T-helper 2 cell treated with Interferon-gamma antibody and Interleukin-4, amounts not matched to agents 5 μg/mL and 100 μg/mL, for 36 hours (primary cell): ENCODE data around the gene MAPRE3.

Source experiments
- DNase-seq: peaks from one replicate; pipeline ENCODE4 v3.0.0; 2021; ENCODE audit warnings: low spot score
- H3K27ac Mint-ChIP-seq: one replicate; pipeline ENCODE4 v1.8.0; 2021; ENCODE audit warnings: mild to moderate bottlenecking, mixed read lengths
- H3K27me3 Mint-ChIP-seq: one replicate; pipeline ENCODE4 v1.8.0; 2021; ENCODE audit warnings: low read depth, mixed read lengths
- H3K36me3 Mint-ChIP-seq: one replicate; pipeline ENCODE4 v1.8.0; 2021; ENCODE audit warnings: low read depth, mixed read lengths
- H3K4me1 Mint-ChIP-seq: one replicate; pipeline ENCODE4 v1.8.0; 2021; ENCODE audit warnings: low read depth, mixed read lengths
- H3K4me3 Mint-ChIP-seq: one replicate; pipeline ENCODE4 v1.8.0; 2022; ENCODE audit warnings: mild to moderate bottlenecking, moderate library complexity, mixed read lengths
- H3K9me3 Mint-ChIP-seq: one replicate; pipeline ENCODE4 v1.8.0; 2021; ENCODE audit warnings: mixed read lengths

The MAPRE3 gene

DNA sequence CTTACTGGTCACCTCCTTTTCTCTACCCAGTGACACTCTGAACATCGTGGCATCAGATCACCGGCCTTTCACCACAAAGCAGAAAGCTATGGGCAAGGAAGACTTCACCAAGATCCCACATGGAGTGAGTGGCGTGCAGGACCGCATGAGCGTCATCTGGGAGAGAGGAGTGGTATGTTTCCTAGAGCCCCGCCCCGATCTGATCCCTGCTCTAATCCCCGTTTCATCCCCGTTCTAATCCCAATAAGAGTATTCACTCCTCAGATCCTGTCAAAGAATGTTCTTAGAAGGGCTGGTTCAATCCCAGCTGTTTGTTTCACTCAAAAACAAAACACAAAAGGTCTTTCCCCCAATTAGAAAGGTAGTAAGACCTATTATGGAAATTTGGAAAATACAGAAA lies 30.4 kb upstream of the MAPRE3 start:
- peaks cover 2% of the 10 kb centered on the region for H3K4me1 Mint-ChIP-seq
- no peak for DNase-seq

GRCh38 chr2:26941486-26941885 lies 29.0 kb upstream of the MAPRE3 start:
- Mint-ChIP-seq H3K4me3 (no peak overlapping the region), H3K4me1 (peaks cover 2% of the 10 kb centered on the region), H3K9me3 (no peaks in the 10 kb centered on the region), H3K36me3 (no peaks in the 10 kb centered on the region), H3K27me3 (peaks cover 5% of the 10 kb centered on the region), H3K27ac (no peak overlapping the region)
- DNase-seq: no peak

More for the DNA sequence above, 30.4 kb upstream of the MAPRE3 start:
- no peak overlapping the region for H3K4me3 Mint-ChIP-seq
- no peaks in the 10 kb centered on the region for H3K9me3 Mint-ChIP-seq
- no peak overlapping the region for H3K27ac Mint-ChIP-seq
- peaks cover 5% of the 10 kb centered on the region for H3K27me3 Mint-ChIP-seq
- H3K36me3 Mint-ChIP-seq: no peaks in the 10 kb centered on the region

GRCh38 chr2:26942543-26943295 lies 27.7 kb upstream of the MAPRE3 start:
- H3K27ac Mint-ChIP-seq: no peak overlapping the region
- no peaks in the 10 kb centered on the region for H3K9me3 Mint-ChIP-seq
- DNase-seq: peak; percentile 36
- no peak overlapping the region for H3K4me3 Mint-ChIP-seq
- no peaks in the 10 kb centered on the region for H3K36me3 Mint-ChIP-seq
- peaks cover 5% of the 10 kb centered on the region for H3K27me3 Mint-ChIP-seq
- H3K4me1 Mint-ChIP-seq: peaks cover 2% of the 10 kb centered on the region

GRCh38 chr2:26945991-26946750 lies 24.3 kb upstream of the MAPRE3 start:
- Mint-ChIP-seq H3K36me3 (no peaks in the 10 kb centered on the region), H3K27ac (no peak overlapping the region), H3K4me3 (no peak overlapping the region)

DNA sequence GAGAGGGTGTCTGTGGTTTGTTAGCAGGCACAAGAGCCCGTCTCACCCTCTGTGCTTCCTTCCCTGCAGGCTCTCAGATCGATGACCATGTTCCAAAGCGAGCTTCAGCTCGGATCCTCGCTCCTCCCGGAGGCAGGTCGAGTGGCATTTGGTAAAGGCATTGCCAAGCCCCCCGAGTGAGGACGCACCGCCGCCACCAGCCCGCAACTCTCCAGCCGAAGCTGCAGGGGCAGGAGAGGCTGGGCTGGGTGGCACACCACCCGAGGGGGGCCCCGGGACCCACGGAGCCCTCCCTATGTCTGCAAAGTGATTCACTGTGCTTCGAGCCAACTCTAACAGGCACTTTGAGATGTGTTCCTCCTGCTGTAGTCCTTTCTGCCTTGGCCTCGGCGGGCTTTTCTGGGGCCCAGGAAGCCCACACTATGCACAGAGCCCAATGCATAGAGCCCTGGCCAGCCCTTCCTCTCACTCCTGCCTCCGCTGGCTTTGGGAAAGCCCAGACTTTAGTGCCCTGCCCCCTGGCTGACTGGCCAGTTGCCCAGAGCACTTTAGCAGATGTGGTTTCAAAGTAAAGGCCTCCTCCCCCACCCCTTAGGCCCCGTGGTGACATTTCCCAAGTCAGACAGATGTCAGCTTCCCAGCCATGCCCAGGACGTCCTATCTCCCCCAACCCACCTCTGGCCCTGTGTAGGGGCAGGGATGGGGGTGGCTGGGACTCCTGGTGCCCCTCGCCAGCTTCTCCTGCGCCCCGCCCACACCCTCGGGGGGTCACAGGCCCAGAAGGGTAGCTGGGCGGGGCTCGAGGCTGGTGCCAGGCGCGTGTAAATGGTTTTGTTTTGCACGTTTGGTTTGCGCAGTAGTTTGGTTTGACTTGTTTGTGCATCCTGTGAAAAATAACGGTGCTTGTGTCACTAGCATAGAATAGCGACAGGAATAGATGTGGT lies 23.3 kb upstream of the MAPRE3 start:
- peaks cover 2% of the 10 kb centered on the region for H3K4me1 Mint-ChIP-seq
- no peak overlapping the region for H3K27ac Mint-ChIP-seq
- H3K27me3 Mint-ChIP-seq: peaks cover 5% of the 10 kb centered on the region

More at GRCh38 chr2:26945991-26946750, 24.3 kb upstream of the MAPRE3 start:
- Mint-ChIP-seq H3K4me1 (peaks cover 2% of the 10 kb centered on the region), H3K27me3 (peaks cover 5% of the 10 kb centered on the region), H3K9me3 (no peaks in the 10 kb centered on the region)
- DNase-seq: no peak

DNA sequence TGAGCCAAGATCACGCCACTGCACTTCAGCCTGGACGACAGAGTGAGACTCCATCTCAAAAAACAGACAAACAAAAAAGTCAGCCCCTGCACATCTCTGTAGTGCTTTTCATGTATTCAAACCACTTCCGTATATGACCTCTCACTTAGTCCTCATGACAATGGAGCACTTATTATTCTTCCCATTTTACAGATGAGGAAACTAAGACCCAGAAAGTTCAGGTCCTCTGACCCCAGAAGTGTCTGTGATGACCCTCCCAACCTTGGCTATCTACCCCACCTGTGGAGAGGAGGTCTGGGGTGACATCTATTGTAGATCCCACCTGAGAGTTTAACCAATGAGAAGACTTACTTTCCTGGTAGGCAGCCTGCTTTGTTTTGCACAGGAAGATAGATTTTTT lies 21.6 kb upstream of the MAPRE3 start:
- no peaks in the 10 kb centered on the region for H3K36me3 Mint-ChIP-seq
- H3K4me3 Mint-ChIP-seq: no peak overlapping the region
- H3K9me3 Mint-ChIP-seq: no peaks in the 10 kb centered on the region
- H3K4me1 Mint-ChIP-seq: no peaks in the 10 kb centered on the region
- no peak for DNase-seq
- no peak overlapping the region for H3K27ac Mint-ChIP-seq
- no peaks in the 10 kb centered on the region for H3K27me3 Mint-ChIP-seq

More for the DNA sequence above, 23.3 kb upstream of the MAPRE3 start:
- no peak overlapping the region for H3K4me3 Mint-ChIP-seq
- H3K9me3 Mint-ChIP-seq: no peaks in the 10 kb centered on the region
- DNase-seq: no peak
- no peaks in the 10 kb centered on the region for H3K36me3 Mint-ChIP-seq

DNA sequence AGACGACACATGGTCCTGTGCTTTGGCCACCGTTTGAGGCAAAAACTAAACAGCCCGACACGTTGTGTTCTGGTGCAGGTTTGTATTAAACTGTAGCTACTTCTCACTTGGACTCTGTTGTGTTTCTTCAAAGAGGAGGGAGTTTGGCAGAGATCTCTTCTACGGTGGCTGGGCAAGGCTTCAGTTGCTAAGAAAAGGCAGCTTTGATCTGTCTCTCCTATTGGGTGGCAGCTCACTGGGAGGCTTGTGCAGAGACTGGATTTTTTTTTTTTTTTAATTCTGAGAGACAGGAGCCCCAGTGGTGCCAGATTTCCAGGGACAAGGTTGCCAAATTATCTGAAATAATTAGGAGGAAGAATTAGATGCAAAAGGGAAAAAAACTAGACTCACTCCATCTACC lies 20.2 kb upstream of the MAPRE3 start:
- H3K4me1 Mint-ChIP-seq: no peaks in the 10 kb centered on the region
- H3K27ac Mint-ChIP-seq: no peak overlapping the region

DNA sequence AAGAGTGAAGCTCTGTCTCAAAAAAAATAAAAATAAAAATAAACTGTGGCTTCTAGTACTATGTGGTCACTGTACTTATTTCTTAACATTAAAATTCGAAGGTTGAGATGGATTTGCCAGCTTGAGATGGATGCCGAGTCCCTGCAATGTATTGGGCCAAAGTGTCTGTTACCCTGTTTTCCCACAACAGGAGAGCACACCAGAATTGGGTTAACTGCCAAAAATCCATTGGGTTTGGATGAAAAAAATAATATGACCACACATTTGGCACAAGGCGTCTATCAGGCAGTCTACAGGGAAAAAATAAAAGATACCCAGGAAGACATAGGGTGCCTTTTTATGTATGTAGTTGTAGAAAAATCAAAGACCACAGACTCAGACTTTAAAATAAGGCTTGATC lies 19.2 kb upstream of the MAPRE3 start:
- Mint-ChIP-seq H3K4me3 (no peak overlapping the region), H3K9me3 (no peaks in the 10 kb centered on the region), H3K36me3 (no peaks in the 10 kb centered on the region), H3K27ac (no peak overlapping the region), H3K4me1 (no peaks in the 10 kb centered on the region), H3K27me3 (peaks cover 12% of the 10 kb centered on the region)
- DNase-seq: no peak

More for the DNA sequence above, 20.2 kb upstream of the MAPRE3 start:
- Mint-ChIP-seq H3K27me3 (peaks cover 10% of the 10 kb centered on the region), H3K4me3 (no peak overlapping the region), H3K36me3 (no peaks in the 10 kb centered on the region), H3K9me3 (no peaks in the 10 kb centered on the region)
- no peak for DNase-seq

GRCh38 chr2:26952374-26952773 lies 18.1 kb upstream of the MAPRE3 start:
- Mint-ChIP-seq H3K4me3 (no peak overlapping the region), H3K4me1 (no peaks in the 10 kb centered on the region), H3K27me3 (peaks cover 16% of the 10 kb centered on the region), H3K27ac (no peak overlapping the region), H3K36me3 (no peaks in the 10 kb centered on the region), H3K9me3 (no peaks in the 10 kb centered on the region)
- no peak for DNase-seq

DNA sequence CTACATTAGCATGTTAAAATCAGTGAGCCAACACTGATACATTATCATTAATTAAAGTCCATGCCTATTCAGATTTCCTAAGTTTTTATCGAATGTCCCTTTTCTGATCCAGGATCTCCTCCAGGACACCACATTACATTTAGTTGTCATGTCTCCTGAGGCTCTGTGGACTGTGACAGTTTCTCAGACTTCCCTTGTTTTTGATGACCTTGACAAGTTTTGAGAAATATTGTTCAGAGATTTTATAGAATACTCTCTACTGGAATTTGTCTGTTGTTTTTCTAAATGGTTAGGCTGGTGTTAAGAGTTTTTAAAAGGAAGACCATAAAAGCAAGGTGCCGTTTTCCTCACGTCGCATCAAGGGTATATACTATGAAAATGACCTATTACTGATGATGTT lies 16.3 kb upstream of the MAPRE3 start:
- Mint-ChIP-seq H3K27me3 (peaks cover 24% of the 10 kb centered on the region), H3K27ac (no peak overlapping the region), H3K4me3 (no peak overlapping the region), H3K4me1 (no peaks in the 10 kb centered on the region), H3K36me3 (no peaks in the 10 kb centered on the region), H3K9me3 (no peaks in the 10 kb centered on the region)
- DNase-seq: no peak

GRCh38 chr2:26957041-26957440 lies 13.4 kb upstream of the MAPRE3 start:
- H3K27ac Mint-ChIP-seq: no peak overlapping the region
- no peak overlapping the region for H3K4me3 Mint-ChIP-seq
- no peaks in the 10 kb centered on the region for H3K9me3 Mint-ChIP-seq
- peaks cover 35% of the 10 kb centered on the region for H3K27me3 Mint-ChIP-seq
- H3K36me3 Mint-ChIP-seq: no peaks in the 10 kb centered on the region
- DNase-seq: no peak
- no peaks in the 10 kb centered on the region for H3K4me1 Mint-ChIP-seq

GRCh38 chr2:26957534-26957933 lies 12.9 kb upstream of the MAPRE3 start:
- Mint-ChIP-seq H3K9me3 (no peaks in the 10 kb centered on the region), H3K36me3 (no peaks in the 10 kb centered on the region), H3K27ac (no peak overlapping the region), H3K4me1 (no peaks in the 10 kb centered on the region), H3K27me3 (peaks cover 35% of the 10 kb centered on the region), H3K4me3 (no peak overlapping the region)
- DNase-seq: no peak

- H3K27me3 Mint-ChIP-seq: peaks cover 31% of the 10 kb centered on the region
- no peak for DNase-seq
- no peaks in the 10 kb centered on the region for H3K9me3 Mint-ChIP-seq
- H3K36me3 Mint-ChIP-seq: no peaks in the 10 kb centered on the region
- H3K4me1 Mint-ChIP-seq: no peaks in the 10 kb centered on the region
- no peak overlapping the region for H3K4me3 Mint-ChIP-seq
- H3K27ac Mint-ChIP-seq: no peak overlapping the region
Observed at GRCh38 chr2:26959331-26959730, 11.1 kb upstream of the MAPRE3 start.
